Dendritic cell treated with granulocyte-macrophage colony-stimulating factor and Interleukin-4, amounts not matched to agents 40 ng/mL and 50 ng/mL, for 4 days (primary cell): Measurements from ENCODE around the gene TRHDE.
"Not testable (repeated sequence)": the region's sequence is repeated elsewhere in the genome, so short reads cannot be mapped to it uniquely, and the experiment has no call there.

Source experiments
- H3K27ac Mint-ChIP-seq: one replicate; pipeline ENCODE4 v1.8.0; 2022; ENCODE audit warnings: mild to moderate bottlenecking, mixed read lengths
- H3K27me3 Mint-ChIP-seq: one replicate; pipeline ENCODE4 v1.8.0; 2022; ENCODE audit warnings: mild to moderate bottlenecking, mixed read lengths
- H3K36me3 Mint-ChIP-seq: one replicate; pipeline ENCODE4 v1.8.0; 2022; ENCODE audit warnings: low read depth, mixed read lengths
- H3K4me1 Mint-ChIP-seq: one replicate; pipeline ENCODE4 v1.8.0; 2022; ENCODE audit warnings: low read depth, mixed read lengths
- H3K4me3 Mint-ChIP-seq: one replicate; pipeline ENCODE4 v1.8.0; 2022; ENCODE audit warnings: mild to moderate bottlenecking, moderate library complexity, mixed read lengths
- H3K9me3 Mint-ChIP-seq: one replicate; pipeline ENCODE4 v1.8.0; 2022; ENCODE audit warnings: mixed read lengths
- intact Hi-C: fragments of 100-400 bp; cut with micrococcal nuclease; formaldehyde crosslinking; loops from one replicate; pipeline ENCODE4 v1.15.0; 2022

TRHDE gene

GRCh38 chr12:72699362-72699761, 427.2 kb downstream of the TRHDE start:
- Mint-ChIP-seq H3K27me3 (no peaks in the 10 kb centered on the region), H3K4me3 (no peak overlapping the region), H3K27ac (no peak overlapping the region), H3K4me1 (no peaks in the 10 kb centered on the region), H3K9me3 (peaks cover 10% of the 10 kb centered on the region), H3K36me3 (no peaks in the 10 kb centered on the region)
- intact Hi-C loops: no loop called here

- H3K4me1 Mint-ChIP-seq, intact Hi-C loops, H3K4me3 Mint-ChIP-seq, H3K27ac Mint-ChIP-seq, H3K36me3 Mint-ChIP-seq, H3K27me3 Mint-ChIP-seq, H3K9me3 Mint-ChIP-seq: not testable (repeated sequence)
These were observed 439.9 kb downstream of the TRHDE start for GRCh38 chr12:72712025-72712424.

- intact Hi-C loops: no loop called here
- no peak overlapping the region for H3K27ac Mint-ChIP-seq
- H3K4me3 Mint-ChIP-seq: no peak overlapping the region
- H3K27me3 Mint-ChIP-seq: no peaks in the 10 kb centered on the region
- no peaks in the 10 kb centered on the region for H3K36me3 Mint-ChIP-seq
- no peaks in the 10 kb centered on the region for H3K4me1 Mint-ChIP-seq
- peaks cover 1% of the 10 kb centered on the region for H3K9me3 Mint-ChIP-seq
These were observed 444.1 kb downstream of the TRHDE start for GRCh38 chr12:72716221-72716620.

GRCh38 chr12:72717036-72717435, 444.9 kb downstream of the TRHDE start:
- intact Hi-C loops: no loop called here
- Mint-ChIP-seq H3K4me1 (no peaks in the 10 kb centered on the region), H3K27ac (no peak overlapping the region), H3K36me3 (no peaks in the 10 kb centered on the region), H3K27me3 (no peaks in the 10 kb centered on the region), H3K9me3 (peaks cover 9% of the 10 kb centered on the region), H3K4me3 (no peak overlapping the region)
